ENCODE measurements around the gene IFI35. TPM values are rescaled to one million over a fixed set of nuclear protein-coding genes. Genes with fewer than 3 reads are reported as not detected.
"Not testable (repeated sequence)": the region's sequence is repeated elsewhere in the genome, so short reads cannot be mapped to it uniquely, and the experiment has no call there.

IFI35 gene
- total RNA-seq, 1 donor from 2014 or later = 60.5 TPM

DNA sequence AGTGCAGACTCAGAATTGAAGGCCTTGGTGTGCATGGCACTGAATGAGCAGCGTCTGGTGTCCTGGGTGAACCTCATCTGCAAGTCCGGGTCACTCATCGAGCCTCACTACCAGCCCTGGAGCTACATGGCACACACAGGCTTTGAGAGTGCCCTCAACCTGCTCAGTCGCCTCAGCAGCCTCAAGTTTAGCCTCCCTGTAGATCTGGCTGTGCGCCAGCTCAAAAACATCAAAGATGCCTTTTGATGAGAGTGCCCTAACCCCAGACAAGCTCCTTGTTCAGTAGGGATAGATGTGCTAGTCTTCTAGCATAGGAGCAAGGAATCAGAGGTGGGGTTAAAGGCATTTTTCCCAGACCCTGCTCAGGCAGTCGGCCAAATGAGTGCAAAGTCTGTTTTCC lies 15.1 kb upstream of the IFI35 start:
- no peaks in the 10 kb centered on the region for H3K9me3 ChIP-seq (ENCODE audit: insufficient read depth, low read depth, low read length)
- H3K79me2 ChIP-seq (ENCODE audit: insufficient read depth, low read length) = peaks cover 3% of the 10 kb centered on the region
- H3K4me3 ChIP-seq (ENCODE audit: insufficient read depth, low read depth, low read length) = no peak overlapping the region
- TF ChIP-seq, protein P1, sequence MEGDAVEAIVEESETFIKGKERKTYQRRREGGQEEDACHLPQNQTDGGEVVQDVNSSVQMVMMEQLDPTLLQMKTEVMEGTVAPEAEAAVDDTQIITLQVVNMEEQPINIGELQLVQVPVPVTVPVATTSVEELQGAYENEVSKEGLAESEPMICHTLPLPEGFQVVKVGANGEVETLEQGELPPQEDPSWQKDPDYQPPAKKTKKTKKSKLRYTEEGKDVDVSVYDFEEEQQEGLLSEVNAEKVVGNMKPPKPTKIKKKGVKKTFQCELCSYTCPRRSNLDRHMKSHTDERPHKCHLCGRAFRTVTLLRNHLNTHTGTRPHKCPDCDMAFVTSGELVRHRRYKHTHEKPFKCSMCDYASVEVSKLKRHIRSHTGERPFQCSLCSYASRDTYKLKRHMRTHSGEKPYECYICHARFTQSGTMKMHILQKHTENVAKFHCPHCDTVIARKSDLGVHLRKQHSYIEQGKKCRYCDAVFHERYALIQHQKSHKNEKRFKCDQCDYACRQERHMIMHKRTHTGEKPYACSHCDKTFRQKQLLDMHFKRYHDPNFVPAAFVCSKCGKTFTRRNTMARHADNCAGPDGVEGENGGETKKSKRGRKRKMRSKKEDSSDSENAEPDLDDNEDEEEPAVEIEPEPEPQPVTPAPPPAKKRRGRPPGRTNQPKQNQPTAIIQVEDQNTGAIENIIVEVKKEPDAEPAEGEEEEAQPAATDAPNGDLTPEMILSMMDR (IDR thresholded peaks at IDR 0.05; ENCODE audit: insufficient read depth, low read depth, low read length) = no peak
- no peak for TF ChIP-seq EZH2 (IDR thresholded peaks at IDR 0.05; ENCODE audit: insufficient read depth, low read length)
- H3K4me2 ChIP-seq (ENCODE audit: low read length) = no peak overlapping the region
- DNase-seq (ENCODE audit: low read depth) (no peak), FAIRE-seq (no peak)
- H3K27ac ChIP-seq (ENCODE audit: low read depth, low read length) = no peak overlapping the region
- Mint-ChIP-seq H3K27ac (ENCODE audit: unreplicated experiment) (no peak overlapping the region), H3K4me1 (ENCODE audit: low read depth, unreplicated experiment) (peaks cover 12% of the 10 kb centered on the region), H3K36me3 (ENCODE audit: low read depth, unreplicated experiment) (peaks cover 25% of the 10 kb centered on the region), H3K4me3 (ENCODE audit: unreplicated experiment) (no peak overlapping the region), H3K27me3 (ENCODE audit: low read depth, unreplicated experiment) (no peaks in the 10 kb centered on the region), H3K9me3 (ENCODE audit: unreplicated experiment) (no peaks in the 10 kb centered on the region)
- H3K9ac ChIP-seq (ENCODE audit: low read length) = no peak overlapping the region
- H3K27me3 ChIP-seq (ENCODE audit: insufficient read depth, low read length) = no peaks in the 10 kb centered on the region
- H4K20me1 ChIP-seq (ENCODE audit: insufficient read depth, low read length) = no peaks in the 10 kb centered on the region
- H3K36me3 ChIP-seq (ENCODE audit: insufficient read depth, low read length) = peaks cover 39% of the 10 kb centered on the region
- H3K4me1 ChIP-seq (ENCODE audit: insufficient read depth, low read length) = peaks cover 7% of the 10 kb centered on the region
- no peak overlapping the region for H2AFZ ChIP-seq (ENCODE audit: low read depth, low read length)

DNA sequence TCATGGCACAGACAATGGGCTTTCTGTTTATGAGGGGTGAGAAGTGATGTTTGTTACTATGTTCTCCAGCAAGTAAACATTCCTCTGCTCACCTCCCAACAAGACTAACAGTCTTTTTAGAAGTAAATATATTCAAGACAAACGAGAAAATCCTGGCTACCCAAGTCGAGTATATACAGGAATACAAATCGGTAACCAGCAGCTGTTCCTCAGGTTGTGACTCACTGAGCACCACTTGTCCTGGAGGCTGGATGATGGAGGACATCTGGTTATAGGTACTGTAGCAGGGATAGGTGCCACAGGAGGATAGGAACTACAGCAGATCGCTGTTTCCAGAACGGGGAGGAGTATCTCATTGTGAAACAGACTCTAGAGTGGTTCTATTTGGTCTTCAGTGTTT lies 13.7 kb upstream of the IFI35 start:
- no peak for DNase-seq (ENCODE audit: low read depth)
- TF ChIP-seq EZH2 (IDR thresholded peaks at IDR 0.05; ENCODE audit: insufficient read depth, low read length) = no peak
- TF ChIP-seq, protein P1 (IDR thresholded peaks at IDR 0.05; ENCODE audit: insufficient read depth, low read depth, low read length) = no peak
- H3K4me3 ChIP-seq (ENCODE audit: insufficient read depth, low read depth, low read length) = no peak overlapping the region
- Mint-ChIP-seq H3K9me3 (ENCODE audit: unreplicated experiment) (no peaks in the 10 kb centered on the region), H3K4me3 (ENCODE audit: unreplicated experiment) (no peak overlapping the region), H3K27ac (ENCODE audit: unreplicated experiment) (no peak overlapping the region), H3K36me3 (ENCODE audit: low read depth, unreplicated experiment) (peaks cover 20% of the 10 kb centered on the region), H3K27me3 (ENCODE audit: low read depth, unreplicated experiment) (no peaks in the 10 kb centered on the region), H3K4me1 (ENCODE audit: low read depth, unreplicated experiment) (peaks cover 15% of the 10 kb centered on the region)
- no peak for FAIRE-seq
- H3K27ac ChIP-seq (ENCODE audit: low read depth, low read length) = no peak overlapping the region
- H2AFZ ChIP-seq (ENCODE audit: low read depth, low read length) = no peak overlapping the region
- peaks cover 32% of the 10 kb centered on the region for H3K36me3 ChIP-seq (ENCODE audit: insufficient read depth, low read length)
- no peak overlapping the region for H3K4me2 ChIP-seq (ENCODE audit: low read length)
- H3K9me3 ChIP-seq (ENCODE audit: insufficient read depth, low read depth, low read length) = no peaks in the 10 kb centered on the region
- no peaks in the 10 kb centered on the region for H3K27me3 ChIP-seq (ENCODE audit: insufficient read depth, low read length)
- no peak overlapping the region for H3K9ac ChIP-seq (ENCODE audit: low read length)
- no peaks in the 10 kb centered on the region for H4K20me1 ChIP-seq (ENCODE audit: insufficient read depth, low read length)
- peaks cover 3% of the 10 kb centered on the region for H3K79me2 ChIP-seq (ENCODE audit: insufficient read depth, low read length)
- H3K4me1 ChIP-seq (ENCODE audit: insufficient read depth, low read length) = peaks cover 14% of the 10 kb centered on the region

DNA sequence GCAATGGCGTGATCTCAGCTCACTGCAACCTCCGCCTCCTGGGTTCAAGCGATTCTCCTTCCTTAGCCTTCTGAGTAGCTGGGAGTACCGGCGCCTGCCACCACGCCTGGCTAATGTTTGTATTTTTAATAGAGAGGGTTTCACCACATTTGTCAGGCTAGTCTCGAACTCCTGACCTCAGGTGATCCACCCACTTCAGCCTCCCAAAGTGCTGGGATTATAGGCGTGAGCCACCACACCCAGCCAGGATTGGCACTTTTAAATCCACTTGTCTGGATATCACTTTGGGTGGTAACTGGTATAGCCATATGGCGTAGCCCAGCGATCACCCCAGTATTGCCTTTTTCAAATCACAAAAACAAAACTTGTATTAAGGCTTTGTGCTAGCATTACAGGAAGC lies 12.7 kb upstream of the IFI35 start:
- not testable (repeated sequence) for H3K4me3 ChIP-seq (ENCODE audit: insufficient read depth, low read depth, low read length); H3K9me3 ChIP-seq (ENCODE audit: insufficient read depth, low read depth, low read length); FAIRE-seq; H3K27ac ChIP-seq (ENCODE audit: low read depth, low read length); H3K27ac Mint-ChIP-seq (ENCODE audit: unreplicated experiment); DNase-seq (ENCODE audit: low read depth); H2AFZ ChIP-seq (ENCODE audit: low read depth, low read length); H3K4me2 ChIP-seq (ENCODE audit: low read length); H3K9ac ChIP-seq (ENCODE audit: low read length); H3K27me3 ChIP-seq (ENCODE audit: insufficient read depth, low read length); H3K79me2 ChIP-seq (ENCODE audit: insufficient read depth, low read length); H4K20me1 ChIP-seq (ENCODE audit: insufficient read depth, low read length); H3K4me3 Mint-ChIP-seq (ENCODE audit: unreplicated experiment); H3K9me3 Mint-ChIP-seq (ENCODE audit: unreplicated experiment); H3K27me3 Mint-ChIP-seq (ENCODE audit: low read depth, unreplicated experiment)
- peaks cover 19% of the 10 kb centered on the region for H3K36me3 Mint-ChIP-seq (ENCODE audit: low read depth, unreplicated experiment)
- Histone ChIP-seq H3K36me3 (ENCODE audit: insufficient read depth, low read length) (peaks cover 30% of the 10 kb centered on the region), H3K4me1 (ENCODE audit: insufficient read depth, low read length) (peaks cover 14% of the 10 kb centered on the region)
- peaks cover 15% of the 10 kb centered on the region for H3K4me1 Mint-ChIP-seq (ENCODE audit: low read depth, unreplicated experiment)
